Ovary (tissue), 1 donor: Measurements from ENCODE around the gene FAM131A.
A peak's percentile ranks its signal among the peaks of the same experiment; 100 is the strongest.

Source experiments
- EP300 ChIP-seq: sonication (generic); formaldehyde crosslinking; IDR thresholded peaks from one replicate; pipeline ENCODE4 v1.6.1; 2017; ENCODE audit warnings: antibody characterized with exemption
- POLR2A ChIP-seq: fragments of 450-650 bp; IDR thresholded peaks from one replicate; pipeline ENCODE4 v1.6.1; 2017; ENCODE audit warnings: antibody characterized with exemption, mild to moderate bottlenecking, moderate library complexity

DNA sequence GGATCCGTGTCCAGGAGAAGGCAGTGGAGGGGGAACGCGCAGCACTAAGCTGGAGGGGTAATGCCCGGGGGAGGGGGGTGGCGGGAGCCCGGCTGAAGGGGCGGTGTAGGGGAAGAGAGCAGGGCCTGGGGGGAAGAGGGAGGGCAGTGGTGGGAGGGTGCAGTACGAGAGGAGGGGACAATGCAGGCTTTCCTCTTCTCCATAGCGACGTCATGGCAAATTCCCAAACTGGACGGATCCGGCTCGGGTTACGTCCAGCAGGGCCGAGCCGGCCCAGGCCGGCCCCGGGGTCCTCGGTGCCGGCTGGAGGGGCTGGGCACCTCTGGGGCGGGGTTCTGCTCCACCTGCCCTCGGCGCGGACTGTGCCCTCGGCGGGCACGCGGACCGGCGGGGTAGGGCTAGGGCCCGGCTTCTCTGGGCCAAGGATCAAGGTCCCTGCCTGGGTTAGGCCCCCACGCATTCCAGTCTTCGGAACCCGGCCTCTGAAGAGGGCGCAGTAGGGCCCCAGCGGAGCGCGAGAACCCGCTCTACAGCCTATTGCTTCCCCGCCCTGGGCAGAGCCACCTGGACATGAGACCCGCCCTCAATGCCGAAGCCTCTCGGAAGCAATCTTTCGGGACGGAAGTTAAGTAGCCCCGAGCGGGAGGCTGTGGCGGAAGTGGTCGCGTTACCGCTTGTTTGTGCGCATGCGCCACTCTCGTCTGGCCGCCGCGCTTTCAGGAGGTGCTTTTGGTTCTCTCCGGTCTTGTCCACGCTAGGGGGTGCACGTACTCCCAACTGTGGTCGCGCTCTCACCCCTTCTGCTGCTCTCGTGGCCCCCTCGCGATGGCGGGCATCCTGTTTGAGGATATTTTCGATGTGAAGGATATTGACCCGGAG, 25.5 kb downstream of the FAM131A start:
- TF ChIP-seq EP300 (no peak), POLR2A (peak; percentile 79)
